ENCODE results near the gene RFWD3.

The RFWD3 gene

GRCh38 chr16:74582970-74583369 lies 83.7 kb downstream of the RFWD3 start:
- DNase-seq (ENCODE audit: low read depth) = no peak
- TF ChIP-seq CTCF (IDR thresholded peaks at IDR 0.05; ENCODE audit: low read depth, low read length, missing control alignments) = no peak
- H3K4me3 ChIP-seq (ENCODE audit: low read depth, low read length) = no peak overlapping the region

- no peak overlapping the region for H3K4me3 ChIP-seq (ENCODE audit: low read depth, low read length)
- no peak for TF ChIP-seq CTCF (IDR thresholded peaks at IDR 0.05; ENCODE audit: low read depth, low read length, missing control alignments)
- peak; percentile 27 for DNase-seq (ENCODE audit: low read depth)
Observed at GRCh38 chr16:74580833-74581232, 85.8 kb downstream of the RFWD3 start.

GRCh38 chr16:74578838-74579237 lies 87.8 kb downstream of the RFWD3 start:
- DNase-seq (ENCODE audit: low read depth) = no peak
- no peak overlapping the region for H3K4me3 ChIP-seq (ENCODE audit: low read depth, low read length)

GRCh38 chr16:74578433-74578832 lies 88.2 kb downstream of the RFWD3 start:
- DNase-seq (ENCODE audit: low read depth) = no peak
- H3K4me3 ChIP-seq (ENCODE audit: low read depth, low read length) = no peak overlapping the region
- TF ChIP-seq CTCF (IDR thresholded peaks at IDR 0.05; ENCODE audit: low read depth, low read length, missing control alignments) = no peak

More at GRCh38 chr16:74578838-74579237, 87.8 kb downstream of the RFWD3 start:
- no peak for TF ChIP-seq CTCF (IDR thresholded peaks at IDR 0.05; ENCODE audit: low read depth, low read length, missing control alignments)

- H3K4me3 ChIP-seq (ENCODE audit: low read depth, low read length) = no peak overlapping the region
- no peak for DNase-seq (ENCODE audit: low read depth)
- no peak for TF ChIP-seq CTCF (IDR thresholded peaks at IDR 0.05; ENCODE audit: low read depth, low read length, missing control alignments)
Observed at GRCh38 chr16:74577882-74578366, 88.8 kb downstream of the RFWD3 start.

- no peak for DNase-seq (ENCODE audit: low read depth)
- no peak overlapping the region for H3K4me3 ChIP-seq (ENCODE audit: low read depth, low read length)
- TF ChIP-seq CTCF (IDR thresholded peaks at IDR 0.05; ENCODE audit: low read depth, low read length, missing control alignments) = no peak
Observed at GRCh38 chr16:74575807-74576643, 90.7 kb downstream of the RFWD3 start.
